ENCODE results near the gene STEAP1. TPM values are rescaled to one million over a fixed set of nuclear protein-coding genes. Genes with fewer than 3 reads are reported as not detected.
A peak's percentile ranks its signal among the peaks of the same experiment; 100 is the strongest.

STEAP1 gene
- total RNA-seq, 2 donors from 2014 or later, result 1.8 to 8.7 TPM

DNA sequence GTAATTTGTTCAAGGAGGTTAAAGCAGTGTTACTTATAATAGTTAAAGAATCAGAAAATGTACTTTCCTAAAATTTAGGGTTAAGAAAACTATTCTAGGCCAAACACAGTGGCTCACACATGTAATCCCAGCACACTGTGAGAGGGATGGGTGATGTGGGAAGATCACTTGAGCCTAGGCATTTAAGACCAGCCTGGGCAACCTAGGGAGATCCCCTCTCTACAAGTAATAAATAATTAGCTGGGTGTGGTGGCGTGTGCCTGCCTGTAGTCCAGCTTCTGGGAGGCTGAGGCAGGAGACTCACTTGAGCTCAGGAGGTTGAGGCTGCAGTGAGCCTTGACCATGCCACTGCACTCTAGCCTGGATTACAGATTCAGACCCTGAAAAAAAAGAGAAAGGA, 53.7 kb downstream of the STEAP1 start:
- DNase-seq (ENCODE audit: low spot score), result no peak

DNA sequence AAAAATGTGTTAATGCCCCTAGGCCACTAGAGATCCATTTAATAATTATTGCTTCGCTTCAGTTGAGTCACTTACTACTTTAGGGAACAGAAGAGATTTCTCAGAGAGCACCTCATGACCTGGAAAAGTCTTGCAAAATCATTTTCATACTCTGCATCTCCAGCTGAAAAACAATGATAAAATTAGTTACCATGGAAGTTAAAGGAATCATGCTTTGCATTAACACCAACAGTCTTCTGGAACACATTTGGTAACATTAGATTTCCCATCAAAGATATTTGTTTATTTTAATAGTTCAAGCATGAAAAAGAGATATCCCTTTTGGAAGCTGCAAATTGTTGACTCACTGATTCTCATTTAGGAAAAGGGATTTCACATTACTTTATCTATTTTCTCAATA, 55.5 kb downstream of the STEAP1 start:
- Histone ChIP-seq H3K27me3 (no peaks in the 10 kb centered on the region), H3K36me3 (no peaks in the 10 kb centered on the region), H3K27ac (no peak overlapping the region), H3K4me1 (peaks cover 0 to 16% of the 10 kb centered on the region in 2 donors), H3K4me3 (no peak overlapping the region), H3K9me3 (no peaks in the 10 kb centered on the region)
- DNase-seq (ENCODE audit: low spot score), result no peak
- TF ChIP-seq, protein P1, sequence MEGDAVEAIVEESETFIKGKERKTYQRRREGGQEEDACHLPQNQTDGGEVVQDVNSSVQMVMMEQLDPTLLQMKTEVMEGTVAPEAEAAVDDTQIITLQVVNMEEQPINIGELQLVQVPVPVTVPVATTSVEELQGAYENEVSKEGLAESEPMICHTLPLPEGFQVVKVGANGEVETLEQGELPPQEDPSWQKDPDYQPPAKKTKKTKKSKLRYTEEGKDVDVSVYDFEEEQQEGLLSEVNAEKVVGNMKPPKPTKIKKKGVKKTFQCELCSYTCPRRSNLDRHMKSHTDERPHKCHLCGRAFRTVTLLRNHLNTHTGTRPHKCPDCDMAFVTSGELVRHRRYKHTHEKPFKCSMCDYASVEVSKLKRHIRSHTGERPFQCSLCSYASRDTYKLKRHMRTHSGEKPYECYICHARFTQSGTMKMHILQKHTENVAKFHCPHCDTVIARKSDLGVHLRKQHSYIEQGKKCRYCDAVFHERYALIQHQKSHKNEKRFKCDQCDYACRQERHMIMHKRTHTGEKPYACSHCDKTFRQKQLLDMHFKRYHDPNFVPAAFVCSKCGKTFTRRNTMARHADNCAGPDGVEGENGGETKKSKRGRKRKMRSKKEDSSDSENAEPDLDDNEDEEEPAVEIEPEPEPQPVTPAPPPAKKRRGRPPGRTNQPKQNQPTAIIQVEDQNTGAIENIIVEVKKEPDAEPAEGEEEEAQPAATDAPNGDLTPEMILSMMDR (IDR thresholded peaks at IDR 0.05), result no peak

More for the DNA sequence above, 53.7 kb downstream of the STEAP1 start:
- Histone ChIP-seq H3K27me3 (no peaks in the 10 kb centered on the region), H3K9me3 (no peaks in the 10 kb centered on the region), H3K27ac (no peak overlapping the region), H3K4me1 (peaks cover 0 to 15% of the 10 kb centered on the region in 2 donors), H3K4me3 (no peak overlapping the region), H3K36me3 (no peaks in the 10 kb centered on the region)
- TF ChIP-seq, protein P1 (IDR thresholded peaks at IDR 0.05), result no peak

DNA sequence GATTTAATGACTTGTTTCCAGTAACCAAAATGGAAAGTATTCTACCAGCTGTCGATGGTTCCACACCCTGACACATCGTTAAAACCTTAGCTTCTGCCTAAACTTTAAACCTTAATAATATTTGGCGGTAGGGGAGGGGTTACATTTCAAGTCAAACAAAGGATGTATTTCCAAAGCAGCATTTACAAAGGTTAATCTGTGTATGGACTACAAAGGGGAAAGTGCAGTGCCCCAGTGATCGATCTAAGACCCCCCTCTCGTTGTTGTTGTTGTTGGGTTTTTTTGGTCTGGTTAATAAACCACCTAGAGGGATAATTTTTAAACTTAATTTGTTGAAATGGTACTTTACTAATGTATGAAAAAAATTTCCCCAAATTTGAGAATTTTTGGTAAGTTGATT, 56.2 kb downstream of the STEAP1 start:
- Histone ChIP-seq H3K4me3 (no peak overlapping the region), H3K4me1 (peaks cover 0 to 16% of the 10 kb centered on the region in 2 donors), H3K27me3 (no peaks in the 10 kb centered on the region), H3K36me3 (no peaks in the 10 kb centered on the region), H3K27ac (peak overlapping the region; percentile 84 to 93), H3K9me3 (no peaks in the 10 kb centered on the region)
- TF ChIP-seq, protein P1 (IDR thresholded peaks at IDR 0.05), result no peak
- no peak for DNase-seq (ENCODE audit: low spot score)

DNA sequence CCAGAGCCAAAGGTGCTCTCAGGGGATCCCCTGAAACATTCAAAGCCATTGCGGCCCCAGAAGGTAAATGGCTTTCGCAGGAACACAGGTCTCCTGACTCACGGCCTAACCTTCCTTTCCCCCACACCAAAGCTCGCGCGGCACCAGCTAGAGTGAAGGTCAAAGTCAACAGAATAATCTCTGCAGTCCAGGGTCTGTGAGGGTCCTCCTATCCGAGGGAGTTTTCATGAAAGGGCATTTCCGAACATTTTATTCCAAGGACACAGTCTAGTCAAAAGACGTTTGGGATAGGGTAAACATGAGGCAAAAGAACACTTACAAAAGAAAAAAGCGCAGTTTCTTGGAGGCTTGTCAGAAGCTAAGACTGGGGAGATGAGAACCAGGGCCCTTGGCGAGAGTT, 56.7 kb downstream of the STEAP1 start:
- TF ChIP-seq, protein P1 (IDR thresholded peaks at IDR 0.05), result no peak
- Histone ChIP-seq H3K4me3 (peak overlapping the region; percentile 70 to 72), H3K36me3 (no peaks in the 10 kb centered on the region), H3K9me3 (no peaks in the 10 kb centered on the region), H3K27me3 (no peaks in the 10 kb centered on the region), H3K4me1 (peaks cover 0 to 16% of the 10 kb centered on the region in 2 donors), H3K27ac (peak overlapping the region; percentile 84 to 93)
- no peak for DNase-seq (ENCODE audit: low spot score)

DNA sequence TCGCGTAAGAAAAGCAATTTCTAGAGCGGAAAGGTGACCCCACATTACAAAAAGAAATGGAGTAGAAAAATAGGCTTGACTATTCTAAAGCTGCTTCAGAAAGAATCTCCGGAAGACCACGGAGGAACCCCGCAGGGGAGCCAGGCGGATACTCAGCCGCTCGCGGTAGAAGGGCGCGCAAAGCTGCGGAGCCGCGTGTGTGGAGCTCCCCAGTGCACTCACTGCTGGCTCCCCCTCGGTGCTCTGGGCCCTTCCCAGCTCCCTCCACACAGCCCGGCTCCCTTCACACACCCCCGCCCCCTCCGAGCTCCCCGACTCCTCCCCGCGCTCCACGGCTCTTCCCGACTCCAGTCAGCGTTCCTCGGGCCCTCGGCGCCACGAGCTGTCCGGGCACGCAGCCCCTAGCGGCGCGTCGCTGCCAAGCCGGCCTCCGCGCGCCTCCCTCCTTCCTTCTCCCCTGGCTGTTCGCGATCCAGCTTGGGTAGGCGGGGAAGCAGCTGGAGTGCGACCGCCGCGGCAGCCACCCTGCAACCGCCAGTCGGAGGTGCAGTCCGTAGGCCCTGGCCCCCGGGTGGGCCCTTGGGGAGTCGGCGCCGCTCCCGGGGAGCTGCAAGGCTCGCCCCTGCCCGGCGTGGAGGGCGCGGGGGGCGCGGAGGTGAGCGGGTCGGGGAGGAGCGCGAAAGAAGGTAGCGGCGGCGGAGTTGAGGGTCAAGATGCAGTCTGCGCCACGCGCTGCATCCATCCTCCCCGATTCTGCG, 57.3 kb downstream of the STEAP1 start, which contains the start of gene STEAP2:
STEAP2 (plus strand) TSS at position 350 of the 758 bp plus-strand sequence. CDS start 13,343 bp downstream, outside the sequence.
- TF ChIP-seq, protein P1 (IDR thresholded peaks at IDR 0.05), result peak; percentile 30 to 61
- Histone ChIP-seq H3K4me3 (peak within 1 kb of the TSS; percentile 70 to 72), H3K27me3 (no peaks in the 10 kb centered on the region), H3K9me3 (no peaks in the 10 kb centered on the region), H3K27ac (peak within 1 kb of the TSS; percentile 84 to 93), H3K4me1 (peaks cover 0 to 16% of the 10 kb centered on the region in 2 donors), H3K36me3 (no peaks in the 10 kb centered on the region)
- DNase-seq (ENCODE audit: low spot score), result peak; percentile 83
